Hematopoietic multipotent progenitor cell (in vitro differentiated cells): ENCODE results near the gene FGF5. TPM values are rescaled to one million over a fixed set of nuclear protein-coding genes. Genes with fewer than 3 reads are reported as not detected.
"Not testable (repeated sequence)": the region's sequence is repeated elsewhere in the genome, so short reads cannot be mapped to it uniquely, and the experiment has no call there.

Source experiments
- DNase-seq, 3 donors: peaks; one replicate each; pipeline ENCODE4 v3.0.0-alpha.2; 2011 to 2015; ENCODE audit warnings: low read depth in 2 of 3, low spot score in 2 of 3
- total RNA-seq: library from RNA; depleted of rRNA; stranded (reverse); fragments of >200 nt; gene quantifications from one replicate; pipeline ENCODE4 v1.2.3, GENCODE V29; 2012

The FGF5 gene
- total RNA-seq, 1 donor: not detected

DNA sequence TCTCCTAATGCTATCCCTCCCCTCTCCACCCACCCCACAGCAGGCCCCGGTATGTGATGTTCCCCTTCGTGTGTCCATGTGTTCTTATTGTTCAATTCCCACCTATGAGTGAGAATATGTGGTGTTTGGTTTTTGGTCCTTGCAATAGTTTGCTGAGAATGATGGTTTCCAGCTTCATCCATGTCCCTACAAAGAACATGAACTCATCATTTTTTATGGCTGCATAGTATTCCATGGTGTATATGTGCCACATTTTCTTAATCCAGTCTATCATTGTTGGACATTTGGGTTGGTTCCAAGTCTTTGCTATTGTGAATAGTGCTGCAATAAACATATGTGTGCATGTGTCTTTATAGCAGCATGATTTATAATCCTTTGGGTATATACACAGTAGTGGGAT is 24.2 kb downstream of the FGF5 start:
- DNase-seq: not testable (repeated sequence)

DNA sequence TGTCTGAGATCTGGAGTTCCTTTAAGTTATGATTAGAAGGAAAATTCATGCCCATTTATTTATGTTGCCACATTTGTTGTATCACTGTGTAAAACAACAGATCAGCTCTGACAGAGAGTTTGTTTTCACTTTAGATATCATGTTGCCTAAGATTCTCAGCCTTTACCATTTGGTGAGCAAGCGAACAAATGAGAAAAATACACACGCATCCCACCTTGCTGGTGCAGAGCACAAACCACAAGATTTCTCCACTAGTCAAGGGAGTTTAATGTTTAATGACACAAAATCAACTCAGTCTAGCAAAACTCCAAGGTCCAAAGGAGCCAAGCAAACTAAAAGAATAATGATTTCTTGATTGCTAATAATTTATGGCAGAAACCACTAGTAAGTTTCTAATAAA is 27.7 kb downstream of the FGF5 start:
- no peak for DNase-seq

DNA sequence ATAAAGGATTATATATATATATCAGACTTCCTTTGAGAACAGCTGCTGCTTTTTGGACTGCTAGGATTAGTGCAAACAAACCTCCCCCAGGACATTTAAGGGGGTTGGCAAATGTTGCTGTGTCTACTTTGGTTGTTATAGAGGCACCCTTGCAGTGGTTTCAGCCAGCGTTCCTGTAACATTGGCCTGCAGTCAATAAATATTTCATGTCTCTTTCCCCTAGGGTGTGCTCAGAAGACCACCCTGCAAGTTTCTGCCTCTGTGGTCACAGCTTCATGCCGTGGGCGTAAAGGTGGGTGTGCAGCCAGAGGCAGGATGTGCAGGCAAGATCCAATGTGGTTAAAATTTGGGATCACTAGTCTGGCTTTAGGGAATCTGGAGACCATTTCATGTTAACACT is 28.9 kb downstream of the FGF5 start:
- no peak for DNase-seq

DNA sequence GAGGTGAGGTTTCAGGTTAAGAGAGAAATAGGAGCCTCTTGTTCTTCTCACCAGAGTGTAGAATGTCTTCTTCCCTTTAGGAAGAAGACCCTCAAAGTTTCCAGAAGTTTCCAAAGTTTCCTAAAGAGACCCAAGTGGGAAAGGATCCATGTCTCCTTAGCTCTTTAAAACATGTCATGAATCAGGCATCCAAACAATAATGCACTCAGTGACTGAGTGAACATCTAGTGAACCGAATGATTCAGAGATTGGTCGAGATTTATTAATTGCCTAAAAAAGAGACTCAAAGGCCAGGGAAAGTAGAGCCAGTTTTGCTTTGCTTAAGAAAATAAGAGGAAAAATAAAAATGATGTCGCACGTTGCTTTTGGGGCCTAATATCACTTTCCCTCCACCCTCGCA is 29.4 kb downstream of the FGF5 start:
- no peak for DNase-seq

DNA sequence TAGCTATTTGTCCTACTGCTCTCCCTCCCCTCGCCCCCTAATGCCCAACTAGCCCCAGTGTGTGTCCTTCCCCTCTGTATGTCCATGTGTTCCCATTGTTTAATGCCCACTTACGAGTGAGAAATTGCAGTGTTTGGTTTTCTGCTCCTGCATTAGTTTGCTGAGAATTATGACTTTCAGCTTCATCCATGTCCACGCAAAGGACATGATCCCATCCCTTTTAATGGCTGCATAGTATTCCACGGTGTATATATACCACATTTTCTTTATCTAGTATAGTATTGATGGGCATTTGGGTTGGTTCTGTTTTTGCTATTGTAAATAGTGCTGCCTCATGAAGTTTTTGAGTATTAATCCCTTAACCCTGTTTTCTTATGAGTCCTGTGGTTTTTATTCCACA is 35.4 kb downstream of the FGF5 start:
- DNase-seq: no peak

DNA sequence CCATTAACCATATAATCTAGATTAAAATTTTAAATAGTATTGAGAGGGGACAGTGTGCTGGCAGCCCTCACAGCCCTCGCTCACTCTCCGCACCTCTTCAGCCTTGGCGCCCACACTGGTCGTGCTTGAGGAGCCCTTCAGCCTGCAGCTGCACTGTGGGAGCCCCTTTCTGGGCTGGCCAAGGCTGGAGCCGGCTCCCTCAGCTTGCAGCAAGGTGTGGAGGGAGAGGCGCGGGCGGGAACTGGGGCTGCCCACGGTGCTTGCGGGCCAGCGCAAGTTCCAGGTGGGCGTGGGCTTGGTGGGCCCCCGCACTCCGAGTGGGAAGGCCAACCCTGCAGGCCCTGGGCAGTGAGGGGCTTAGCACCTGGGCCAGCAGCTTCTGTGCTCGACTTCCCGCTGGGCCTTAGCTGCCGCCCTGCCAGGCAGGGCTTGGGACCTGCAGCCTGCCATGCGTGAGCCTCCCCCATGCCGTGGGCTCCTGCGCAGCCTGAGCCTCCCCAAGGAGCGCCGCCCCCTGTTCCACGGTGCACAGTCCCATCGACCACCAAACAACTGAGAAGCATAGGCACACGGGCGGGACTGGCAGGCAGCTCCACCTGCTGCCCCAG is 36.3 kb downstream of the FGF5 start:
- no peak for DNase-seq

DNA sequence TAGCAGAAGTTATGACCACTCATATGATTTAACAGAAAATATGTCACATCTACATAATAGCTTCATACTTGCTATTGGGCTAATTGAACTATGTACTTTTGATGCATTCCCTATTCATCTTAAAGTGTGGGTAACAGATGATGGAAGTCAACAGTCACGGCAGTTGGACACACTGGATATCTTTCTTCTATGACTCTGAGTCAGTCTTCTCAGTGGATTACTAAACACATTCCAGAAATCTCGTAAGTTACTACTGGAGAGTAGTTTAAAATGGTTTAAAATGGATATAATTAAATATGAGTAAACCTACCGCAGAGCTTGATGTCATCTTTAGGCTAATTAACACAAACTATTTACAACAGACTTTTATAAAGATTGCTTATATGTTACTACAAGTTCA is 39.0 kb downstream of the FGF5 start:
- DNase-seq: no peak

DNA sequence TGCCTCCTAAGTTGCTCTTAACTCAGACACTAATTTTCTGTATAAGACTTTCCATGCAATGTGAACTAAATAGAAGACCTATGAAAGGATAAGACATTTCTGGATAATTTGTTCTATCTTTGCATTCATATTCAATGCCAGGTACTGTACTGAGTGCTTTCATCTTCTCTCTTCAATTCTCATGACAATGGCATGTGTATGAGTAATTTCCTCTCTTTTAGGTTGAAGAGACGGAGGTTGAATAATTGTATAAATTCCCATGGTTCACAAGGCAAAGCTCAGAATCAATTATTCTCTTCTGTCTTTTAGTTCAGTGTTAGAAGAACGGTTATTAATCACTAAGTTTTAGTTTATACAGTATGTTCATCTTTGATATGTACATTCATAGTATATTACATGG is 39.8 kb downstream of the FGF5 start:
- no peak for DNase-seq

DNA sequence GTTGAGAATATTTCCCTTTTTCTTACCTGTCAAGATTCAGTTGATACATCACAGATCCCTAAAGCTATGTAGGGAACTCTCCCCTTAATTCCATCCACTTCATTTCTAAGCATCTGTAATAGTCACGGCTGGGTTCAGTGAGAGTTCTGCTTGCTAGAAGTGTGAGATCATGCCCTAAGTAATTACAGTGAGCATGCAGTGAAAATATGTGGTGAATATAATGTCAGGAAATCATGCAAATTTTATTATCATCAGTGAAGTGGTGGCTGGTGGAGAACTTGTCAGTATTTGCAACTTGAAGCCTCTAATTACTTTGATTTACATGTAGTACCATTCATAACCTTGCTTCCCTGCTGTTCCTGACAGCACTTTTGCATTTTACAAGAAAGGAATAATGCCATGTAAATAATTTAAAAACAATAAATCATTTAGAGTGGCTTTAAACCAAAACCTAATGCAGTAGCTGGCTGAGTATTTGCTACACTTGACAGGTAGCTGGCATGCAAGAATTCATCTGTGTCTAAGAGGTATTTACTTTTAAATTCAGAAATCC is 40.8 kb downstream of the FGF5 start:
- no peak for DNase-seq

DNA sequence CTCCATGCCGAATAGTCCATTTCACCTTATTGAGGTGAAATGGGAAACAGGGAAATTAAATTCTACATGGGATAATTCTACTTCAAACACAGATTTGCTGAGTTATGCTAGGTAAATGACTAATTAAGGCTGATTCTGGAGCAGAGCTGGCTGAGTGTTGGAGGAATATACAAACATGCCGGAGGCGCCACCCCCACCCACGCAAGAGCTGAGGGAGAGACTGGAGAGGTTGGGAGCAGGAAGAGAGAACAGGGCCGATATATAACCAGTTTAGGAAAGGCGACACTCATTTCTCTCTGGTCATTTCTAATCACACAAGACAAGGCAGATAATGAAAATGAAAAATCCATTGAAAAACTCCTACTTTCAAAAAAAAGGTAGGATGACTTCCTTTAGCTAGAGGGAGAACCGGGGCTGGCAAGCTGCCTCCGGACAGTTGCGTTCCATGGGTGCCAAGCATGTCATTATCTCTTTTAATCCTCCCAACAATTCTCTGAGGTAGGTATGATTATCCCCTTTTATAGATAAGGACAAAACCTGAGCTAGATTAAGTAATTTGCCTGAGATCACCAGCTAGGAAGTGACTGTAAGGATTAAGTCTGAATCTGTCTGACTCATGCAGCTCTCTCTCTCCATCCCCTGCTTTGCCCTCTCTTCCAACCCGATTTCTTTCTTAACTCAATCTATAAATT is 41.5 kb downstream of the FGF5 start:
- no peak for DNase-seq

DNA sequence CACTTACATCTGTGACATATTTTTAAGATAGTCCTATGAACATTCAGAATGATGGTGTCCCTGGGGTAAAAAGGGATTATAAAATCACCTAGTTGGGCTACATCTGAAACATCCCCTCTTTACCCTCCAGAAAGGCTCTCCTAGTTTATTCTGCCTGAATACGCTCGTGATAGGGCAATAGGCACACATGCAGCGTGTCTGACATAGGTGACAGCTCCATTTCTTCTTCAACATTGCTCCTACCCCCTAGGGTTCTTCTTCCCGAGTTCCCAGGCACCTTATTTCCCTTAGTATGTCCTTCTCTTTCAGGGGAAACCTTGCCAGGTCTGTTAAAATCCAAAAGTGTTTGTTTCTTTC is 42.0 kb downstream of the FGF5 start:
- no peak for DNase-seq

DNA sequence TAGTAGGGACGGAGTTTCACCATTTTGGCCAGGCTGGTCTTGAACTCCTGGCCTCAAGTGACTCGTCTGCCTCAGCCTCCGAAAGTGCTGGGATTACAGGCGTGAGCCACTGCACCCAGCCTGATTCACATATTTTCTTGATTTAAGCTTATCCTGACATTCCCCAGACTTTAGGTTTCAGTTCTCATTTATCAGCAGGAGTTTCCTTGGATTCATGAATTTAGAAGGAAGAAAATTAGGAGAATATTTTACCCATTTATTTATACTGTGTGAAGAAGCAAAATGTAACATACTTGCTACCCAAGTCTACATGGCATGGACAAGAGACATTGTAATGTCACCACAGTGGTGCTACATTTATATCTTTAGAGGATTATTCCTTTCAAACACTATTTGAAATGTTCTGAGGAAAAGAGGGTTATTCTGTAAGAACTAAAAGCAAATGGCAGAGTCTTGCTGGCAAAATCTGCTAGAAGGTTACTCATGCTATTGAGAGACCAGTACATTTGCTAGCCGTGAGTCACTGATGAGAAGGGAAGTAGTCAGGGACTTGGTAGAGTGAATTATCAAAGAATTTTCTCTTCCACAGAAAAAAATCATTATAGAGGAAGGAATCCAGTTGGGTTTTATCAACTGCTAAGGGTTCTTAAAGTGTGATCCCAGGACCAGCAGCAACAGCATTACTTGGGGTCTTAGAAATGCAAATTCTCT is 43.0 kb downstream of the FGF5 start:
- no peak for DNase-seq

DNA sequence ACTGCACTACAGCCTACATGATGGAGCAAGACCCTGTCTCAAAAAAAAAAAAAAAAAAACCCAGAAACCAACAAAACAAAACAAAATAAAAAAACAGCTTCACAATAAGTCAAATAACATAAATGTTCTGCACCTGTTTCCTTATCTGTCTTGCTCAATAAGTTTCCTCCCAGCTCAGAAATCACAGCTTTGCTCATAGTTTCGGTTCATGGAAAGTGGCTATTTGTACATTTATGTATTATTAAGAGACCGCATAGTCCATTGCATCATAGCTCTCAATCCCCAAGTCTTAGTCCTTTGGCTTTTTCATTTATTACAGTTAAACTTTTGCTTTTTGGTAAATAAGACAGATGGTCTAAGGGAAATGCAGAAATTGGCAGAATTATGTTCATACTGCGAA is 44.7 kb downstream of the FGF5 start:
- peak in 1 of 3 donors; percentile 8 for DNase-seq

DNA sequence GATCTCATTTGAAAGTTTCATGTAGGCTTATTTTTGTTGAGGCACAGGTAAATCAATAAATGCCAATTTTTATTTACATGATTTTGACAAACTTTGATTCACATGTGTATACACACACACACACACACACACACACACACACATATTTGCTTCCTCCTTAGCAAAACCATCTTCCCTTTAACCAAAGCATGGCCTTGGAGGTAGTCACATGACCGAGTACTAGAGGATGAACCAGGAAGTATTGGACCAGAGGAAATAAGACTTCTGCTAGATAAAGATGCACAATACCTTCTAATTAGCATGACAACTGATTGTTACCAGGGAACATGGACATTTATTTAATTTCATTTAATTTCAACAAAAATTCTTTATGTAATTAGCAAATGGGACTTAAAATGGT is 45.7 kb downstream of the FGF5 start:
- DNase-seq: no peak

DNA sequence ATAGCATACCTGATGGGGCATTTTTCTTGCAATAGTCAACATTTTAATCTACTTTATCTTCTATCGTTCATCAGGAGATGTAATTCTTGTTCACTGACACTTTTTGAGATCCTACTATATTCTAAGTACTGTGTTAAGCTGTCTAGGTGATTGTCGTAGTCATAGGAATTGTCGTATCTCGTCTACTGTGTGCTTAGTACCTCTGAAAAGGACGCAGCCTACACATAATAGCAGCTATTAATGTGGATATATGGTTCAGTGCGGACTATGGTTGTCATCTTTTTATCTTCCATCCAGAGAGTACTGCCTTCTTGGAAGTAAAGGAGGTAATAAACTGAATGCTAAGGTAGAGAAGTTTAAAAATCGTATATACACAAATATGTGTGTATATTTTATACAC is 47.2 kb downstream of the FGF5 start:
- DNase-seq: no peak

DNA sequence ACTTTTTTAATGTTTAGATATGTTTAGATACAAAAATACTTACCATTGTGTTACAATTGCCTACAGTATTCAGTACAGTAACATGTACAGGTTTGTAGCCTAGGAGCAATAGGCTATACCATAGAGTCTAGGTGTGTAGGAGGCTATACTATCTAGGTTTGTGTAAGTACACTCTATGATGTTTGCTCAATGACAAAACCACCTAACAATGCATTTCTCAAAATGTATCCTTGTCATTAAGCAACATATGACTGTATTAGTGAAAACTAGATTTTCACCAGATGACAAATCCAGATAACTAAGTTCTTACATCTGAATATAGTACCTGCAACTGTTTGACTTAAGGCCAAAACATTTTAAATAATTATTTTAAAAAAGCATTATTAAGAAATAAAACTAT is 49.4 kb downstream of the FGF5 start:
- DNase-seq: not testable (repeated sequence)

DNA sequence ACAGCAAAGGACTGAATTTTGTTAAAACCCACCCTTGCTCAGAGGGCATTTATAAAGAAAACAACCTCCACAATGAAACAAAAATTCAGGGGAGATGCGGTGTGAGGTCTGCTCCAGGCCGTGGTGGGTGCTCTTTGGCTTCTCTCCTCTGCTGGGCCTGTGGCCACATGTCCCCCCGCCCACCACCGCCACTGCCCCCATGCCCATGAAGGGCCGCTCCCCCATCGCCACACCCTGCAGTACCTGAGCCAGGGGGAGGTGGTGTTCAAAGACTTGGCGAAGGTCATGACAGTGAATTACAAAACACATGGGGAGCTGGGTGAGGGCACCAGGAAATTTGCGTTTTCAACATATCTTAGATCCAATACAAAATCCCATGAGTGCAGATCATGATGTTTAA is 54.9 kb downstream of the FGF5 start:
- no peak for DNase-seq

DNA sequence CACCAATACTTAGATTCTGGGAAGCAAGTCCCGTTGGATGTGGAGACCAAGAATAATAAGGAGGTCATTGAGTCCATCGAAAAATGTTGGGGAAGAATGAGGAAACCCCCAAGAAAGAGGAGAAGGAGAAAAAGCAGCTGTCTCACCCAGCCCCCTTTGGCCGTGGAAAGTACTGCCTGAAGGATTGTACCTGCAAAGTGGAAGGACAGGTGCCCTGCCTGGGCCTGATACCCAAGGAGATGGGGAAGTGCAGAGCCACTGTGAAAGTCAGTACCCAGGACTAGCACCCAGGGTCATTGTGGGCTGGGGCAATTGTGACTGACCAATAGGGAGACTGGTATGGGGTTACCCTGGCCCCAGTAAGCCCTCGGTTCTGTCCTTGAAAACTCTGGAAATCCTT is 55.3 kb downstream of the FGF5 start:
- DNase-seq: no peak

DNA sequence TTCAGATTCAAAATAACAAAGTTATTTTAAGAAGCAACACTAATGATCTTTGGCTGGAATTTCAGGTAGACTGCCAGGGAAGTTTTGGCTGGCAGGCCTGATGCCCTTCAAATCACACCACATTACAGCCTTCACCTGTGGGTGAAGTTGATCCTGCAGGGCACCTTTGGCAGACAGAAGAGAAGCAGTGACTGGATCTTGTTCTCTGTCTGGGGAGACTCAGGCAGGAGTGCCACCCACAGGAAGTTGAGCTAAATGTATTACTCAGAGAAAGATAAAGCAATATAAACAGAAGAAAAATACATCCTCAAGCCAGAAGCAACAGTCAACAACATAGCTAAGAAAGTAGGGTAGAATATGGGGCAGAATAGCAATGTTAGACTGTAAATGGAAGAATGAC is 56.3 kb downstream of the FGF5 start:
- peak in 2 of 3 donors; percentile 9 to 28 for DNase-seq

DNA sequence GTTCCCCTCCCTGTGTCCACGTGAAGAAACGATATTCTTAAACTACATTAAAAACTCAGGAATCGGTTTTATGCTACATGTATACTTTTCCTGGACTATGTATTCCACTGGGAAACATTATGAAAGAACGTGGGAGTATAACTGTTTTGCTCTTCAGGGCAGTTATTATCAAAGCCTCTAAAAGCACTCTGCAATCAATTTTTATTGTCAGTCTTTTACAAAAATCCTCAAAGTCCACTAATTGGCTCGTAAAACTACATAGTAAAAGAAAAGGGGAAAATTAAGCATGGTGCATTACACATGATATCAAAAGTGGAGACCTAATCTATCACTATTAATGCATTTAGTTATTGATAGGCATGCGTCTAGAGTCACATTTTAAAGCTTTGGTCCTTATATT is 57.7 kb downstream of the FGF5 start:
- DNase-seq: no peak

DNA sequence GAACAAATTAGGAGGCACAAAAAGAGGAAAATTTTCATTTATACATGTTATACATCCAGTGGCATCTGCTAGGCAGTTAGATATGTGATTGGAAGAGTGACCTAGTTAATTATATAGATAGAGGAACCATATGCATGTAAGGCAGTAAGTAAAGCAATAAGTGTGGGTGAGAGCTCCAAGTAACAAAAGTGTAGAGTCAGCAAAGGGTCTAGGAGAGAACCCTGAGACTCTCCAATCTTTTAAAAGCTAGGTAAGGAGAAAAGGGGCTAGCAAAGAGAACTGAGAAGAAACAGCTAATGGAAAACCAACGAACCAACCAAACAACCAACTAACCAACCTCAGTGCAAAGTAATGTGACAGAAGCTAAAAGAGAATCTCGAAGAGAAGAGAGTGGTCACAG is 65.2 kb downstream of the FGF5 start:
- no peak for DNase-seq

DNA sequence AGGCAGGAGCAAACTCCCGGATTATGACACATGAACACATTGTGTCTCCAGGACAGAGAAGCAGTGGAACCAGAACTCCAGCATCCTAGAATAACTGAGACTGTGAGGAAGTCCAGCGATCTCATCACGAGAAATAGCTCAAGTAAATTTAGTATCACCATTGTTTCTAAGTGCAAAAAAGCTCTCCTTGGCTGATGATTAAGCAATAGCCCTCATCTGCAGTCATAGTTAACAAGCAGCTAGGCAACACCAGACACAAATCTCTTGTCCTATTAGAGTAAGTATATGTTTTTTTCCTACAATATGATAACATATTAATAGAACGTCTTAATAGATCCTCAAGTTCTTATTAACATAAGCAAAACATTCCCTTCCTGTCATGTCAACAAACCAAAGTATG is 66.7 kb downstream of the FGF5 start:
- DNase-seq: no peak
